SU-DHL-6 (cell line): Measurements from ENCODE around the gene CLIP2.
"Not testable (repeated sequence)": the region's sequence is repeated elsewhere in the genome, so short reads cannot be mapped to it uniquely, and the experiment has no call there.

Experiments
- CTCF ChIP-seq: fragments of 200-600 bp; sonication (generic); IDR thresholded peaks from one replicate; pipeline ENCODE4 v1.5.1; 2017; ENCODE audit warnings: antibody characterized with exemption, mild to moderate bottlenecking, low read length, moderate library complexity; ENCODE audit not compliant: insufficient read depth, poor library complexity, severe bottlenecking
- EZH2phosphoT487 ChIP-seq: fragments of 200-600 bp; sonication (generic), shearing (Covaris generic); conservative IDR thresholded peaks from 2 replicates; pipeline ENCODE4 v1.6.1; 2018; ENCODE audit warnings: mild to moderate bottlenecking, antibody characterized with exemption, low read length, moderate library complexity, mixed read lengths

GRCh38 chr7:74322892-74323291, 33.7 kb downstream of the CLIP2 start:
- TF ChIP-seq CTCF, EZH2phosphoT487: not testable (repeated sequence)
